Loucy (cell line): ENCODE data around the gene PPFIA4.

Experiments
- H2AFZ ChIP-seq: fragments of 200-600 bp; sonication (generic); 2 replicates; pipeline ENCODE4 v1.6.0; 2016; ENCODE audit warnings: antibody characterized with exemption, mild to moderate bottlenecking, low read length, moderate library complexity
- H3F3A ChIP-seq: fragments of 200-600 bp; 2 replicates; pipeline ENCODE4 v1.6.0; 2016; ENCODE audit warnings: antibody characterized with exemption, low read depth, mild to moderate bottlenecking
- H3K27me3 ChIP-seq: fragments of 200-600 bp; sonication (generic); 2 replicates; pipeline ENCODE4 v1.6.1; 2014; ENCODE audit warnings: low read length, mild to moderate bottlenecking; ENCODE audit not compliant: insufficient read depth, poor library complexity, severe bottlenecking
- H3K36me3 ChIP-seq: fragments of 200-600 bp; sonication (generic); 2 replicates; pipeline ENCODE4 v1.6.1; 2016; ENCODE audit warnings: low read length; ENCODE audit not compliant: insufficient read depth
- H3K4me1 ChIP-seq: fragments of 200-600 bp; sonication (generic); 2 replicates; pipeline ENCODE4 v1.5.1; 2014; ENCODE audit warnings: low read length, mild to moderate bottlenecking; ENCODE audit not compliant: insufficient read depth, poor library complexity, severe bottlenecking
- H3K4me2 ChIP-seq: fragments of 200-600 bp; sonication (generic); 2 replicates; pipeline ENCODE4 v1.6.0; 2014; ENCODE audit warnings: antibody characterized with exemption, low read length, low read depth, mild to moderate bottlenecking; ENCODE audit not compliant: poor library complexity, severe bottlenecking
- H3K4me3 ChIP-seq: fragments of 200-600 bp; sonication (generic); 2 replicates; pipeline ENCODE4 v1.5.1; 2014; ENCODE audit warnings: low read length, mild to moderate bottlenecking, mixed read lengths; ENCODE audit not compliant: poor library complexity, severe bottlenecking
- H3K79me2 ChIP-seq: fragments of 200-600 bp; sonication (generic); 2 replicates; pipeline ENCODE4 v1.6.1; 2014; ENCODE audit warnings: low read length; ENCODE audit not compliant: insufficient read depth
- H3K9ac ChIP-seq: fragments of 200-600 bp; sonication (generic); 2 replicates; pipeline ENCODE4 v1.6.0; 2014; ENCODE audit warnings: mild to moderate bottlenecking, low read depth, low read length, moderate library complexity; ENCODE audit not compliant: poor library complexity, severe bottlenecking
- H3K9me2 ChIP-seq: fragments of 200-600 bp; sonication (generic); replicated peaks from 2 replicates; pipeline ENCODE4 v1.6.1; 2016; ENCODE audit warnings: low read depth, low read length, mixed read lengths
- H3K9me3 ChIP-seq: fragments of 200-600 bp; sonication (generic); 2 replicates; pipeline ENCODE4 v1.6.1; 2014; ENCODE audit warnings: mild to moderate bottlenecking, antibody characterized with exemption, low read length, low read depth; ENCODE audit not compliant: insufficient read depth
- H4K20me1 ChIP-seq: fragments of 200-600 bp; sonication (generic); 2 replicates; pipeline ENCODE4 v1.6.0; 2014; ENCODE audit warnings: antibody characterized with exemption, low read length, mild to moderate bottlenecking; ENCODE audit not compliant: insufficient read depth, poor library complexity, severe bottlenecking
- EZH2phosphoT487 ChIP-seq: fragments of 200-600 bp; IDR thresholded peaks from 2 replicates; pipeline ENCODE4 v1.6.1; 2018; ENCODE audit warnings: antibody characterized with exemption, mild to moderate bottlenecking, moderate library complexity, borderline replicate concordance
- TF ChIP-seq, protein P1 (sequence below): fragments of 200-600 bp; sonication (generic); conservative IDR thresholded peaks from 2 replicates; pipeline ENCODE4 v1.5.1; 2014; ENCODE audit warnings: mild to moderate bottlenecking, antibody characterized with exemption, low read length

Gene PPFIA4

GRCh38 chr1:203082231-203082505 lies 55.9 kb downstream of the PPFIA4 start:
- Histone ChIP-seq H3K9me3 (no peaks in the 10 kb centered on the region), H2AFZ (no peak overlapping the region), H3K27me3 (no peaks in the 10 kb centered on the region)

GRCh38 chr1:203082571-203083462 lies 56.5 kb downstream of the PPFIA4 start:
- H3K9me2 ChIP-seq = no peaks in the 10 kb centered on the region
- H3K79me2 ChIP-seq = no peaks in the 10 kb centered on the region
- H3K4me1 ChIP-seq = no peaks in the 10 kb centered on the region
- no peak overlapping the region for H3K4me2 ChIP-seq
- TF ChIP-seq, protein P1, sequence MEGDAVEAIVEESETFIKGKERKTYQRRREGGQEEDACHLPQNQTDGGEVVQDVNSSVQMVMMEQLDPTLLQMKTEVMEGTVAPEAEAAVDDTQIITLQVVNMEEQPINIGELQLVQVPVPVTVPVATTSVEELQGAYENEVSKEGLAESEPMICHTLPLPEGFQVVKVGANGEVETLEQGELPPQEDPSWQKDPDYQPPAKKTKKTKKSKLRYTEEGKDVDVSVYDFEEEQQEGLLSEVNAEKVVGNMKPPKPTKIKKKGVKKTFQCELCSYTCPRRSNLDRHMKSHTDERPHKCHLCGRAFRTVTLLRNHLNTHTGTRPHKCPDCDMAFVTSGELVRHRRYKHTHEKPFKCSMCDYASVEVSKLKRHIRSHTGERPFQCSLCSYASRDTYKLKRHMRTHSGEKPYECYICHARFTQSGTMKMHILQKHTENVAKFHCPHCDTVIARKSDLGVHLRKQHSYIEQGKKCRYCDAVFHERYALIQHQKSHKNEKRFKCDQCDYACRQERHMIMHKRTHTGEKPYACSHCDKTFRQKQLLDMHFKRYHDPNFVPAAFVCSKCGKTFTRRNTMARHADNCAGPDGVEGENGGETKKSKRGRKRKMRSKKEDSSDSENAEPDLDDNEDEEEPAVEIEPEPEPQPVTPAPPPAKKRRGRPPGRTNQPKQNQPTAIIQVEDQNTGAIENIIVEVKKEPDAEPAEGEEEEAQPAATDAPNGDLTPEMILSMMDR = no peak
- no peak for TF ChIP-seq EZH2phosphoT487
- no peak overlapping the region for H2AFZ ChIP-seq
- H3K27me3 ChIP-seq = no peaks in the 10 kb centered on the region
- H3K4me3 ChIP-seq = no peak overlapping the region
- no peak overlapping the region for H3K9ac ChIP-seq
- H3K36me3 ChIP-seq = no peaks in the 10 kb centered on the region
- H3K9me3 ChIP-seq = no peaks in the 10 kb centered on the region
- H3F3A ChIP-seq = no peaks in the 10 kb centered on the region
- H4K20me1 ChIP-seq = no peaks in the 10 kb centered on the region

More at GRCh38 chr1:203082231-203082505, 55.9 kb downstream of the PPFIA4 start:
- H3K36me3 ChIP-seq = no peaks in the 10 kb centered on the region
- no peak overlapping the region for H3K9ac ChIP-seq
- H3K4me2 ChIP-seq = no peak overlapping the region
- no peaks in the 10 kb centered on the region for H3K9me2 ChIP-seq
- no peaks in the 10 kb centered on the region for H3K4me1 ChIP-seq
- no peaks in the 10 kb centered on the region for H3F3A ChIP-seq
- no peak overlapping the region for H3K4me3 ChIP-seq
- H4K20me1 ChIP-seq = no peaks in the 10 kb centered on the region
- TF ChIP-seq EZH2phosphoT487 = no peak
- TF ChIP-seq, protein P1 = no peak
- H3K79me2 ChIP-seq = no peaks in the 10 kb centered on the region

DNA sequence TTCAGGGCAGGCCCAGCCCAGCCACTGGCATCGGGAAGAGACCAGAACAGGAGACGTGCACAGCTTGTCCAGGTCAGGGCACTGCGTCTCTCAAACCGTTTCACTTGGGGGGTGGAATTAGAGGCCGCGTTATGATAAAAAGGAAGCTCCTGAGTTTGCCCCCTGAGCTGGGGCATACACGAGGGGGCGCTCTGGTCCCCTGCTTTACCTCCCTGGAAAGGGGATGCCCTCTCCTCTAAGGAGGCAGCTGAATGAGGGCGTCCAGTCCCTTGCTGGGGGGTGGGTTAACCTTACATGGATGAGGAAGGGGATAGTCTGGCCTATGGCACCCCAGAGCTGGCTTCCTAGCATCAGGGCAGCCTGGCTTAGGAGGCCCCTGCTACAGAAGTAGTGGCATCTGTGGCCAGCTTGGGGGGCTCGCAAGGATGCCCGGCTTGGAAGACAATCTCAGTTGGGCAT lies 57.2 kb downstream of the PPFIA4 start:
- Histone ChIP-seq H3K4me1 (no peaks in the 10 kb centered on the region), H3K27me3 (no peaks in the 10 kb centered on the region), H3K9ac (no peak overlapping the region), H3K36me3 (no peaks in the 10 kb centered on the region), H3K4me3 (no peak overlapping the region), H3K9me3 (no peaks in the 10 kb centered on the region), H4K20me1 (no peaks in the 10 kb centered on the region), H3F3A (no peaks in the 10 kb centered on the region), H3K79me2 (no peaks in the 10 kb centered on the region), H2AFZ (no peak overlapping the region), H3K9me2 (no peaks in the 10 kb centered on the region), H3K4me2 (no peak overlapping the region)
- no peak for TF ChIP-seq EZH2phosphoT487
- TF ChIP-seq, protein P1 = no peak
